ENCODE results near the gene SPATA1. TPM values are rescaled to one million over a fixed set of nuclear protein-coding genes. Genes with fewer than 3 reads are reported as not detected.

The SPATA1 gene
- polyA plus RNA-seq, 1 donor from 2014 or later: 0.17 TPM

GRCh38 chr1:84574936-84575335, 68.8 kb downstream of the SPATA1 start:
- Histone ChIP-seq H3K36me3 (ENCODE audit: insufficient read depth, low read length) (no peaks in the 10 kb centered on the region), H3K27ac (ENCODE audit: low read length) (no peak overlapping the region), H3K4me2 (ENCODE audit: low read length) (peak overlapping the region; percentile 35), H3K9me2 (ENCODE audit: insufficient read depth, low read length) (no peaks in the 10 kb centered on the region), H3K9me3 (ENCODE audit: low read length) (no peaks in the 10 kb centered on the region), H3K27me3 (ENCODE audit: insufficient read depth, low read depth, low read length) (no peaks in the 10 kb centered on the region), H3F3A (ENCODE audit: insufficient read depth, low read length, poor library complexity, severe bottlenecking) (no peaks in the 10 kb centered on the region), H3K4me3 (ENCODE audit: low read length) (peak overlapping the region; percentile 81), H3K79me2 (replicated peaks; ENCODE audit: insufficient read depth, low read length) (no peaks in the 10 kb centered on the region), H3K9ac (ENCODE audit: low read length) (no peak overlapping the region), H4K20me1 (ENCODE audit: insufficient read depth) (no peaks in the 10 kb centered on the region), H2AFZ (ENCODE audit: low read depth, low read length) (no peak overlapping the region)
- no peak for TF ChIP-seq RAD21 (conservative IDR thresholded peaks at IDR 0.05)
- no peak for TF ChIP-seq EP300 (conservative IDR thresholded peaks at IDR 0.05; ENCODE audit: poor library complexity, severe bottlenecking)
- TF ChIP-seq, protein P1, sequence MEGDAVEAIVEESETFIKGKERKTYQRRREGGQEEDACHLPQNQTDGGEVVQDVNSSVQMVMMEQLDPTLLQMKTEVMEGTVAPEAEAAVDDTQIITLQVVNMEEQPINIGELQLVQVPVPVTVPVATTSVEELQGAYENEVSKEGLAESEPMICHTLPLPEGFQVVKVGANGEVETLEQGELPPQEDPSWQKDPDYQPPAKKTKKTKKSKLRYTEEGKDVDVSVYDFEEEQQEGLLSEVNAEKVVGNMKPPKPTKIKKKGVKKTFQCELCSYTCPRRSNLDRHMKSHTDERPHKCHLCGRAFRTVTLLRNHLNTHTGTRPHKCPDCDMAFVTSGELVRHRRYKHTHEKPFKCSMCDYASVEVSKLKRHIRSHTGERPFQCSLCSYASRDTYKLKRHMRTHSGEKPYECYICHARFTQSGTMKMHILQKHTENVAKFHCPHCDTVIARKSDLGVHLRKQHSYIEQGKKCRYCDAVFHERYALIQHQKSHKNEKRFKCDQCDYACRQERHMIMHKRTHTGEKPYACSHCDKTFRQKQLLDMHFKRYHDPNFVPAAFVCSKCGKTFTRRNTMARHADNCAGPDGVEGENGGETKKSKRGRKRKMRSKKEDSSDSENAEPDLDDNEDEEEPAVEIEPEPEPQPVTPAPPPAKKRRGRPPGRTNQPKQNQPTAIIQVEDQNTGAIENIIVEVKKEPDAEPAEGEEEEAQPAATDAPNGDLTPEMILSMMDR (IDR thresholded peaks at IDR 0.05; ENCODE audit: poor library complexity, severe bottlenecking): no peak
- TF ChIP-seq POLR2AphosphoS5 (IDR thresholded peaks at IDR 0.05): no peak
- no peak for TF ChIP-seq EZH2 (IDR thresholded peaks at IDR 0.05; ENCODE audit: borderline replicate concordance, insufficient read depth, low read length, poor library complexity, severe bottlenecking)
- no peak for TF ChIP-seq SMC3 (conservative IDR thresholded peaks at IDR 0.05; ENCODE audit: poor library complexity)
- no peak for TF ChIP-seq MXI1 (conservative IDR thresholded peaks at IDR 0.05; ENCODE audit: poor library complexity, severe bottlenecking)
- TF ChIP-seq REST (IDR thresholded peaks at IDR 0.05; ENCODE audit: borderline replicate concordance): no peak
- no peak for TF ChIP-seq TAF1 (IDR thresholded peaks at IDR 0.05; ENCODE audit: low read depth)

DNA sequence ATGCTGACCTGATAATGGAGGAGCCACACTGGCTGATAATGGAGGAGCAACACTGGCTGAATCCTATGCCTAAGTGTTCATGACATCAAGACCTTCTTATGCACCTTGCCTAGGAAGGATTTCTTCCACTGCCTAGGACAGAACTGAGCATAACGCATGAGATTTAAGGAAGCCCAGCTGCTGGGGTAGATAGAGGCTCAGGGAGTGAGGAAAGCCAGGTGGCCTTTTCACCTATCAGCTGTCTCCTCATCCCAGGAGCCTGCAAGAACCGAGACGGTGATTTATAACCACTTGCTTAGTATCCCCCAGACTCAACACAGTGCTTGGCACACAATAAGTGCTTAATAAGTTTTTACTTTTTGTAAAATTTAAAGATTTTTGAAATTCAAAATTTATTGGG, 75.5 kb downstream of the SPATA1 start:
- no peaks in the 10 kb centered on the region for H3K79me2 ChIP-seq (replicated peaks; ENCODE audit: insufficient read depth, low read length)
- H4K20me1 ChIP-seq (ENCODE audit: insufficient read depth): no peaks in the 10 kb centered on the region
- H3K9me2 ChIP-seq (ENCODE audit: insufficient read depth, low read length): no peaks in the 10 kb centered on the region
- H2AFZ ChIP-seq (ENCODE audit: low read depth, low read length): no peak overlapping the region
- H3K27me3 ChIP-seq (ENCODE audit: insufficient read depth, low read depth, low read length): no peaks in the 10 kb centered on the region
- no peak overlapping the region for H3K27ac ChIP-seq (ENCODE audit: low read length)
- H3K4me2 ChIP-seq (ENCODE audit: low read length): no peak overlapping the region
- H3K36me3 ChIP-seq (ENCODE audit: insufficient read depth, low read length): no peaks in the 10 kb centered on the region
- H3K4me3 ChIP-seq (ENCODE audit: low read length): no peak overlapping the region
- TF ChIP-seq EZH2 (IDR thresholded peaks at IDR 0.05; ENCODE audit: borderline replicate concordance, insufficient read depth, low read length, poor library complexity, severe bottlenecking) (no peak), SMC3 (conservative IDR thresholded peaks at IDR 0.05; ENCODE audit: poor library complexity) (no peak), EP300 (conservative IDR thresholded peaks at IDR 0.05; ENCODE audit: poor library complexity, severe bottlenecking) (no peak), TAF1 (IDR thresholded peaks at IDR 0.05; ENCODE audit: low read depth) (no peak), MXI1 (conservative IDR thresholded peaks at IDR 0.05; ENCODE audit: poor library complexity, severe bottlenecking) (no peak), POLR2AphosphoS5 (IDR thresholded peaks at IDR 0.05) (no peak)
- H3K9ac ChIP-seq (ENCODE audit: low read length): no peak overlapping the region
- H3K9me3 ChIP-seq (ENCODE audit: low read length): no peaks in the 10 kb centered on the region
- H3F3A ChIP-seq (ENCODE audit: insufficient read depth, low read length, poor library complexity, severe bottlenecking): no peaks in the 10 kb centered on the region

Data from neural cell (in vitro differentiated cells).